ENCODE measurements around the gene MMP23B.

Gene MMP23B

GRCh38 chr1:1596493-1597274, 35.3 kb upstream of the MMP23B start:
- peaks cover 19% of the 10 kb centered on the region for H3K27me3 ChIP-seq (ENCODE audit: insufficient read depth, low read length, poor library complexity, severe bottlenecking)

GRCh38 chr1:1597275-1597930, 34.6 kb upstream of the MMP23B start:
- no peak overlapping the region for H3K4me3 ChIP-seq (ENCODE audit: low read length, poor library complexity, severe bottlenecking)
- no peaks in the 10 kb centered on the region for H3F3A ChIP-seq (ENCODE audit: low read depth)
- no peaks in the 10 kb centered on the region for H3K9me2 ChIP-seq (replicated peaks; ENCODE audit: low read depth, low read length)
- H4K20me1 ChIP-seq (ENCODE audit: insufficient read depth, low read length, poor library complexity, severe bottlenecking): no peaks in the 10 kb centered on the region
- H3K27me3 ChIP-seq (ENCODE audit: insufficient read depth, low read length, poor library complexity, severe bottlenecking): peaks cover 19% of the 10 kb centered on the region
- no peaks in the 10 kb centered on the region for H3K4me1 ChIP-seq (ENCODE audit: insufficient read depth, low read length, poor library complexity, severe bottlenecking)
- no peaks in the 10 kb centered on the region for H3K9me3 ChIP-seq (ENCODE audit: insufficient read depth, low read depth, low read length)
- no peak for TF ChIP-seq EZH2phosphoT487 (IDR thresholded peaks at IDR 0.05; ENCODE audit: borderline replicate concordance)
- TF ChIP-seq, protein P1, sequence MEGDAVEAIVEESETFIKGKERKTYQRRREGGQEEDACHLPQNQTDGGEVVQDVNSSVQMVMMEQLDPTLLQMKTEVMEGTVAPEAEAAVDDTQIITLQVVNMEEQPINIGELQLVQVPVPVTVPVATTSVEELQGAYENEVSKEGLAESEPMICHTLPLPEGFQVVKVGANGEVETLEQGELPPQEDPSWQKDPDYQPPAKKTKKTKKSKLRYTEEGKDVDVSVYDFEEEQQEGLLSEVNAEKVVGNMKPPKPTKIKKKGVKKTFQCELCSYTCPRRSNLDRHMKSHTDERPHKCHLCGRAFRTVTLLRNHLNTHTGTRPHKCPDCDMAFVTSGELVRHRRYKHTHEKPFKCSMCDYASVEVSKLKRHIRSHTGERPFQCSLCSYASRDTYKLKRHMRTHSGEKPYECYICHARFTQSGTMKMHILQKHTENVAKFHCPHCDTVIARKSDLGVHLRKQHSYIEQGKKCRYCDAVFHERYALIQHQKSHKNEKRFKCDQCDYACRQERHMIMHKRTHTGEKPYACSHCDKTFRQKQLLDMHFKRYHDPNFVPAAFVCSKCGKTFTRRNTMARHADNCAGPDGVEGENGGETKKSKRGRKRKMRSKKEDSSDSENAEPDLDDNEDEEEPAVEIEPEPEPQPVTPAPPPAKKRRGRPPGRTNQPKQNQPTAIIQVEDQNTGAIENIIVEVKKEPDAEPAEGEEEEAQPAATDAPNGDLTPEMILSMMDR (conservative IDR thresholded peaks at IDR 0.05; ENCODE audit: low read length): no peak; the same call in 1 of the 2 replicates
- no peaks in the 10 kb centered on the region for H3K36me3 ChIP-seq (ENCODE audit: insufficient read depth, low read length)
- H3K9ac ChIP-seq (ENCODE audit: low read depth, low read length, poor library complexity, severe bottlenecking): no peak overlapping the region
- H2AFZ ChIP-seq (ENCODE audit: low read length): no peak overlapping the region
- no peak overlapping the region for H3K4me2 ChIP-seq (ENCODE audit: low read depth, low read length, poor library complexity, severe bottlenecking)
- no peaks in the 10 kb centered on the region for H3K79me2 ChIP-seq (ENCODE audit: insufficient read depth, low read length)

More at GRCh38 chr1:1596493-1597274, 35.3 kb upstream of the MMP23B start:
- no peaks in the 10 kb centered on the region for H3K36me3 ChIP-seq (ENCODE audit: insufficient read depth, low read length)
- H2AFZ ChIP-seq (ENCODE audit: low read length): no peak overlapping the region
- no peaks in the 10 kb centered on the region for H3K79me2 ChIP-seq (ENCODE audit: insufficient read depth, low read length)
- no peaks in the 10 kb centered on the region for H3K9me3 ChIP-seq (ENCODE audit: insufficient read depth, low read depth, low read length)
- no peak overlapping the region for H3K4me2 ChIP-seq (ENCODE audit: low read depth, low read length, poor library complexity, severe bottlenecking)
- TF ChIP-seq EZH2phosphoT487 (IDR thresholded peaks at IDR 0.05; ENCODE audit: borderline replicate concordance): no peak
- TF ChIP-seq, protein P1 (conservative IDR thresholded peaks at IDR 0.05; ENCODE audit: low read length): no peak
- no peaks in the 10 kb centered on the region for H3K4me1 ChIP-seq (ENCODE audit: insufficient read depth, low read length, poor library complexity, severe bottlenecking)
- H3K4me3 ChIP-seq (ENCODE audit: low read length, poor library complexity, severe bottlenecking): no peak overlapping the region
- H3K9ac ChIP-seq (ENCODE audit: low read depth, low read length, poor library complexity, severe bottlenecking): no peak overlapping the region
- H3K9me2 ChIP-seq (replicated peaks; ENCODE audit: low read depth, low read length): no peaks in the 10 kb centered on the region
- no peaks in the 10 kb centered on the region for H4K20me1 ChIP-seq (ENCODE audit: insufficient read depth, low read length, poor library complexity, severe bottlenecking)
- no peaks in the 10 kb centered on the region for H3F3A ChIP-seq (ENCODE audit: low read depth)

DNA sequence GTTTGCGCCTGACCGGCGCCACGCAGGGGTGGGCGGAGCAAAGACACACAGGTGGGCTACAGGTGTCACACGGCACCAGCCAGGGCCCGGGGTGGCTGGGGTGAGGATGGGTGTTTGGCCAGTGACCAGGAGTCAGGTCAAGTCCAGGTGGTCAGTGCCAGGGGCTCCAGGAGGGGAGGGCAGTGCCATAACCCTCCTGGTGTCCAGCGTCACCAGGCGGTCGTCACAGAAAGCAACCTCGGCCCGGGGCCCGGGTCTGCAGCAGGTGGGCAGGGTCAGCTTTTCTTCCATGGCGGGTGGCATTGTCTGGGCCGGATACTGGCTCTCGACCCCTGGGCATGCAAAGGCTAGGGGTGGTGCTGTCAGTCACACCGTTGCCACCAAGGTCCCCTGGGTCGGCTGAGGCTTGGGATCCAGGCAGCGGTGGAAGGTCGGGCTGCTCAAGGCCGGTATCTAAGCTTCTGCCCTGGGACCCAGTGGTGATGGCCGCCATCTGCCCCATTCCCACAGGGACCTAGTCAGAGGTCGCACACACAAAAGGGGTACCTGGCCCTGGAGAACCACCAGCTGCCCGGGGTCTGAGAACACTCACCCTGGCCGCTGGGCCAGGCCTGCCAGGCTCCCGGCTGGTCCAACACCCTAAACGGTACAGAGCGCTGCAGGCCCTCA, 33.8 kb upstream of the MMP23B start:
- no peak for TF ChIP-seq EZH2phosphoT487 (IDR thresholded peaks at IDR 0.05; ENCODE audit: borderline replicate concordance)
- TF ChIP-seq, protein P1 (conservative IDR thresholded peaks at IDR 0.05; ENCODE audit: low read length): no peak
- Histone ChIP-seq H3F3A (ENCODE audit: low read depth) (no peaks in the 10 kb centered on the region), H3K79me2 (ENCODE audit: insufficient read depth, low read length) (no peaks in the 10 kb centered on the region), H4K20me1 (ENCODE audit: insufficient read depth, low read length, poor library complexity, severe bottlenecking) (no peaks in the 10 kb centered on the region), H3K9me3 (ENCODE audit: insufficient read depth, low read depth, low read length) (no peaks in the 10 kb centered on the region), H2AFZ (ENCODE audit: low read length) (no peak overlapping the region), H3K9me2 (replicated peaks; ENCODE audit: low read depth, low read length) (no peaks in the 10 kb centered on the region), H3K4me1 (ENCODE audit: insufficient read depth, low read length, poor library complexity, severe bottlenecking) (no peaks in the 10 kb centered on the region), H3K27me3 (ENCODE audit: insufficient read depth, low read length, poor library complexity, severe bottlenecking) (peaks cover 19% of the 10 kb centered on the region), H3K4me3 (ENCODE audit: low read length, poor library complexity, severe bottlenecking) (no peak overlapping the region), H3K4me2 (ENCODE audit: low read depth, low read length, poor library complexity, severe bottlenecking) (no peak overlapping the region), H3K36me3 (ENCODE audit: insufficient read depth, low read length) (no peaks in the 10 kb centered on the region), H3K9ac (ENCODE audit: low read depth, low read length, poor library complexity, severe bottlenecking) (no peak overlapping the region)

All from Loucy (cell line).